Activated CD4-positive, CD25-positive, alpha-beta regulatory T cell (primary cell): ENCODE data around the gene RALGAPA2.

Experiments used
- DNase-seq, 4 experiments: peaks; one replicate each; lab custom pipeline; 2025; lab: John Stamatoyannopoulos, UW

Gene RALGAPA2

GRCh38 chr20:20436689-20437088 is 275.8 kb downstream of the RALGAPA2 start:
- DNase-seq: no peak

GRCh38 chr20:20435453-20435852 is 277.0 kb downstream of the RALGAPA2 start:
- no peak for DNase-seq

- DNase-seq: no peak
Measured at GRCh38 chr20:20432618-20433286, 279.7 kb downstream of the RALGAPA2 start.

- DNase-seq: no peak
Measured at GRCh38 chr20:20430066-20430465, 282.4 kb downstream of the RALGAPA2 start.

GRCh38 chr20:20428067-20428466 is 284.4 kb downstream of the RALGAPA2 start:
- no peak for DNase-seq

GRCh38 chr20:20427227-20427864 is 285.1 kb downstream of the RALGAPA2 start:
- DNase-seq: no peak

DNA sequence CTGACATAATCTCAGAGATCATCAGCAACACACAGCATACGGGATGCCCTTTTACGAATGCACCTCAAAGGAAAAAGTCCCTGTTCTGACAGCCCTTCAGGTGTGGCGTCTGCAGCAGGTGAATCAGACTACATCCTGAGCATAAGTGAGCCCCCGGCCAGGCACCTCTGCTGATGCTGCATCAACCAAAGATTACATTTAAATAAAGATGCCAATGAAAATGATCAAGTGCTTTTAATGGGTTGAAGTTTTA is 285.9 kb downstream of the RALGAPA2 start:
- DNase-seq: no peak

DNA sequence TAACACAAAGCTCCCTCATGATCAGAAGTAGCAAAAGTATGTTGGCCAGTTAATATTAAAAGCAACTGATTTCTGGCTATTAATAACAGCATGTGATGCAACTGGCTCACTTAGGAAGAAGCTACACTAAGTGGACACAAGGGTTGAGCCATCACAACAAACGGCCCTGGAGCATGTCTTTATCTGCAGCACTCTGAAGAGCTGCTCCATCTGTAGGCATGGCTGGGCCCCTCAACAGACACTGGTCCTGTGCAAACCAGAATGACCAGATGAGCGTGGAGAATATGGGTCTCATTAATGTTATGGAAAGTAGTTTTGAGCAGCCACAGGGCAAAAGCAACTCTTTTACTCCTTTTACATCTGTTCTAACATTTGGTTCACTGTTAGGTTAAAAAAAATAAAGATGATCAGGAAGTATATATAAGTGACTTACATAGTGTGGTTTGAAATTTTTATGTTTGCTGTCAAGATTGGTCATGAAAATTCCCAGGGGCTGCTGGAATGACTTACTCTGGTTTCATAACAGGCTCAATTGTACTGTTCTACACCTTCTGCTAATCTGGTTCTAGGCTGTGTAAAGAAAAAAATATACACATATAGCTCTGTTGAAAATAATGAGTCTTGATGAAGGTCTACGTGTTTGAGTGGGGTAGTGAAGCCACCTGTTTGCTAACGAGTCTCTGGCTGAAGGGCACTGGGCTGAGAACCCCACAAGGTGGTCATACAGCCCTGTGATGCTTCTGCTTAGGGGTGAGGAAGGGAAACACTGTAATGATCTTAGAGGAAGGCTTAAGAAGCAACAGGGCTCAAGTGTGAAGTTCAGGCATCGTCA is 286.4 kb downstream of the RALGAPA2 start:
- no peak for DNase-seq

DNA sequence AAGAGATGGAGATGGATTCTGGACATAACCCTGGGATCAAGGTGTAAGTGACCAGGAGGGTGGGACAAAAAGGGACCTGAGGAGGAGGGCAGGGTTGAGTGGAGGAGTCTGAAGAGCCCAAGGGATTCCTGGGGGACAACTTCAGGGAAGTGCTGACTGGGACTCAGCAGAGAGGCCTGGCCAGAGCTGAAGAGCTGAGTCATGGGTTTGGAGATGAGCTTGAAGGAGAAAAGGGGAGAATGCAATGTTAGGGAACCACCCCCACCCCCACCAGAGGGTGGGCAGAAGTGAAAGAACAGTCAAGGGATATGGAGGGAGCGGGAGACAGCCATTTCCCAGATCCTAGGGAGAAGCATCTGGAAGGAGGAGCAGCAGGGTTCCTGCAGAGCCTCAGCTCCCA is 289.3 kb downstream of the RALGAPA2 start:
- no peak for DNase-seq

DNA sequence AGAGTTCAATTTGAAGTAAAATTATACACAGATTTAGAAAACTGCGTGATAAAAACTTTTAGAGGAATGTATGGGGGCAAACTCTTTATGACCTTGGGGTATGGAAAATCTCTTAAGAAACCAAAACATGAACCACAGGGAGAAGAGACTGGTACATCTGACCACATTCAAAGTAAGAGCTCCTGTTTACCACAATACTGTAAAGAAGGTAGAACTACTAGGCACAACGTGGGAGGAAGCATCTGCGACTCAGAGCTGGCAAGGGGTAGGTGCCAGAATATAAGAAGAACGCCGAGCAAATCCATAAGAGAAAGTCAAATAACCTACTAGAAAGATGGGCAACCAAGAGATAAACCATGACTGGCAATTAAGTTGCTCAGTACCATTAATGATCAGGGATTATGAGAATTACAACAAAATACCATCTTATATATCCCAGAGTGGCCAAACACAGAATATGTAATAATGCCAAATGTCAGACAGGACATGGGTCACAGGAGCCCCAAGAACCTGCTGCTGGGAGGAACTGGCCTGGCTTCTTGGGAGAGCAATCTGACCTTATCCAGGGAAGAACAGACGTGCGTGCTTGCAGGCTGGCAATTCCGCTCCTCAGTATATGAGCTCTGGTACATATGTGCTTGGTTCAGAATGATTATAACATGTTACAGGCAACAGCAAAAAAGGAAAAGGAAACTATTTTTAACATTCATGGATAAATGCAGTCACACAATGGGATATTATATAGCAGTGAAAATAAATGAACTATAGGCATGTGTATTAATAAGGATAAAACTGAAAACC is 294.4 kb downstream of the RALGAPA2 start:
- no peak for DNase-seq

DNA sequence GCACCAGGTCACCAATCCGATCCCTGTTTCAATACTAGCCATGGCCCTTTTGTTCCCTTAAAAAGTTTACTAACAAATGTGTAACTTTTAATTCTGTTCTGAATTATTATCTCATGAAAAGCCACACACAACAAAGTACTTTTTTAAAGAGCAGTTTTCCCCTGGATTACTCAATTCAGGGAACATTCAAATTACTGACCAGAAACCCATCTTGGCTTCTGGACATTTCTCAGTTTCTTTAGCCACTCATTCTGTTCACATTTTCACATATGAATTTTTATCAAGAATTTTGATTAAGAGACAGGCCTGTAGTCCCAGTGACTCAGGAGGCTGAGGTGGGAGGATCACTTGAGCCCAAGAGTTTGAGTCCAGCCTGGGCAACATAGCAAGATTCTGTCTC is 297.1 kb downstream of the RALGAPA2 start:
- DNase-seq: no peak

DNA sequence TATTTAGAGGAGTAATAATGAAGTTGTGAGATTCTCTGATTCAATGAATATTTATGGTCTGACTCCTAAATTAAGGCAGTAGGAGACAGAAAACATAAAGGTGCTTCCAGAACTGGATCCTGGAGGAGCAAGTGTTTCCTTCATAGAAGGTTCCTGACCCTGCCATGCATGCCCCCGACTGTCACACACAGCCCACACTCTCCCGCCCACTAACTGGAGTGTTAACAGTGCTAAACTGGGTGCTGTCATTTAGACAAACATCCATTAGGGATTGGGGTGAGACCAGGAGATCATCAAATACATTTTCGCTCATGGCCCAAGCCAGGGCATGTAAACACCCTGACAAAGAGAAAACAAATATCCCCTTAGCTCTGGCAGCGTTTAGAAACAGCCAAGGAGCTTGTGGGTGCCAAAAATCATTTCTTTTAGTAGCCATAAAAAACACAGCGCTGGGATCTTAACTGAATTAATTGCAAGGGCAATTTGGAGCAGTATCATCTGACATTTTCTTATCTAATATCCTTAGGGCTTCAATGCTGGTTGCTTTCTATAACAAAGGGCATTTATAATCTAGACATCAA is 297.7 kb downstream of the RALGAPA2 start:
- DNase-seq: no peak

DNA sequence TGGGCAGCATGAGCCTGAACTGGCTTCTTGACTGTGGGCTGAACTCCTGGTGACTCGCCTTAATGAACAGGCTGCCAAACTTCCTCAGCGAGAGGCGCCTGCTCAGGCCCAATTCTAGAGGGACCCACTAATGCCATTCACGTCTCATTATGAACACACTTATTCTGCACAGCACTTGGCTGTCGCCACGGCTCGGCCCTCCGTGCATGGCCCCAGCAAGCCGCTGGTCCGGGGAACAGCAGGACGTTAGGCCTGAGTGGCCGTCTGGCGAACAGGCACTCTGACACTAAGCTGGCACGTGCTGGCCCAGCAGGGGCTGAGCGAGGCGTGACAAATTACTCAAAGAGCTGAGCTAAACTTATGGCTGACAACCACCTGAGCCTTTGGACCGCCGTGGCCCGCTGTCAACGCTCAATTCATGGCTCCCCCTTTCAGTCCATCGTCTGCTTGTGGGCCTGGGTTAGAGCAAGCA is 298.6 kb downstream of the RALGAPA2 start:
- no peak for DNase-seq

GRCh38 chr20:20412750-20413149 is 299.7 kb downstream of the RALGAPA2 start:
- DNase-seq: no peak

DNA sequence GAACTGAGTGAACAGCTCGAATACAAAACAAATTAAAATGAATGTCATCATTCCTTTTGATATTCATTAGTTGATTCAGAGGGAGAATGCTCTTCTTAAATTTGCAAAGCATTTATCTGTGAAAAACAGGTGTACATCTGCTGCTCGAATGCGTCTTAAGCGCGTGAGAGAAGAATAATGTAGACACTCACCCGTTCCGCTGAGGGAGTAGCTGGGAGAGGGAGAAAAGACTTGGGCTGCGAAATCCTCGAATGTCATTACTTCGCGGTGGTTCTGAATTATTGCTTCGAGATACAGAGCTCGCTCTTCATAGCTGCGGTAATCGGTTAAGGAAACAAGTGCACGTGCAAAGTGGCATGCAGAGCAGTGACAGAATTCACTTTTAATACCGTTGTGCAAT is 300.6 kb downstream of the RALGAPA2 start:
- no peak for DNase-seq

- DNase-seq: no peak
Measured at GRCh38 chr20:20411402-20411801, 301.0 kb downstream of the RALGAPA2 start.

DNA sequence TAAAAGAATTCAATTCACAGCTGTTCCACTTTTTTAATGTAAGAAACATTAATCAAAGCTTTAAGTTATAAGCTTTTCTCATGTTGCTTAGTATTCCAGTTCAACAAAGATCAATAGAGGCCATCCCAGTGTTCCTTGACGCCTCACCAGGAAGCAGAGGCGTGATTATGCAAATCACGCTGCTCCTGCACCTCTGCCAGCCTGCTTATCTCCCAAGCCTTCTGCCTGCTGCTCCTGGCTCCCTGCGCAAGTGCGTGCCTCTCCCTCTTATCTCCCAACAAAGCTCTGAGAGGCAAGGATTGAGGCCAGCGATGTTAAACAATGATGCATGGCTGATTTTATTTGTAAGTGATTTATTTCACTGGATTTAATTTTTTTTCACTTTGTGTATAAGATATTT is 301.8 kb downstream of the RALGAPA2 start:
- DNase-seq: no peak

GRCh38 chr20:20409331-20409730 is 303.1 kb downstream of the RALGAPA2 start:
- DNase-seq: no peak

- DNase-seq: no peak
Measured at GRCh38 chr20:20407891-20408805, 304.3 kb downstream of the RALGAPA2 start.

DNA sequence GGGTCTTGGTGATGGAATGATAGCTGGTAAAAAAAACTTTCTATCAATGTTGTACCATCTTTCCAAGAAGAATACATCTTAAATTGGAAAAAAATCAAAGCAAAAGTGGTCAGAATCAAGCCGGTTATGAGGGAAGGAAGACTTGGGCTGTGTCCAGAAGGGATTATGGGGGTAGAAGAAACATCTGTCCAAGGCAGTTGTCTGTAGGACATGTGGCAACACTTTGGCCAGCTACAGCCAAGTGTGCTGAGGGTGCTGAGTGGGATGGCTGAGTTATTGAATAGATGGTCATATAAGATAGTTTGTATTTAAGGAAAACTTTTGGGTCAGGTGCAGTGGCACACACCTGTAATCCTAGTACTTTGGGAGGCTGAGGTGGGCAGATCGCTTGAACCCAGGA is 306.1 kb downstream of the RALGAPA2 start:
- DNase-seq: no peak

DNA sequence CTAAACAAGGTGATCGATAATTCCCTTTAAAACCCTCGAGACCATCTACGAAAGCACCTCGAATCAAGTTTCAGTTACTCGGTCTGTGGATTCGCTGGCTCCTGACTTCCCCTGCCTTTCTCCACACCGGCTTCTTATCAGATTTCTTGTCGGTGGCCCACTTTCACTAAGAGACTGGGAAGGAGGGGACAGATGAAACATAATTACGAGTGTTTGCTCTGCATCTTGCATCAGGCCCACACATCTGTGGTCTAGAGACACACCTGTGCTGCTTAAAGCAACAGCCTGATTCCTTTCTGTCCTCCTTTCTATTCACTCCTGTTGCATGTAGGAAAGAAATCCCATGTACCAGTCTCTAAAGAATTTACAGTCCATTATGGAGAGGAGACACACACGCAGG is 306.8 kb downstream of the RALGAPA2 start:
- no peak for DNase-seq
